Glutamatergic neuron (in vitro differentiated cells): Measurements from ENCODE around the gene PADI2. TPM values are rescaled to one million over a fixed set of nuclear protein-coding genes. Genes with fewer than 3 reads are reported as not detected.

ENCODE experiments used
- DNase-seq: peaks from one replicate; pipeline ENCODE4 v3.0.0; 2022
- H3K27ac Mint-ChIP-seq: one replicate; pipeline ENCODE4 v1.8.0; 2020; ENCODE audit warnings: mild to moderate bottlenecking, mixed read lengths, inconsistent platforms; ENCODE audit not compliant: unreplicated experiment
- H3K27me3 Mint-ChIP-seq: one replicate; pipeline ENCODE4 v1.8.0; 2020; ENCODE audit warnings: mild to moderate bottlenecking, moderate library complexity, mixed read lengths, inconsistent platforms; ENCODE audit not compliant: unreplicated experiment
- H3K36me3 Mint-ChIP-seq: one replicate; pipeline ENCODE4 v1.8.0; 2020; ENCODE audit warnings: mild to moderate bottlenecking, mixed read lengths, inconsistent platforms; ENCODE audit not compliant: unreplicated experiment
- H3K4me1 Mint-ChIP-seq: one replicate; pipeline ENCODE4 v1.8.0; 2020; ENCODE audit warnings: mild to moderate bottlenecking, low read depth, mixed read lengths, inconsistent platforms; ENCODE audit not compliant: unreplicated experiment
- H3K4me3 Mint-ChIP-seq: one replicate; pipeline ENCODE4 v1.8.0; 2020; ENCODE audit warnings: mild to moderate bottlenecking, mixed read lengths, inconsistent platforms; ENCODE audit not compliant: unreplicated experiment
- H3K9me3 Mint-ChIP-seq: one replicate; pipeline ENCODE4 v1.8.0; 2020; ENCODE audit warnings: mild to moderate bottlenecking, moderate library complexity, mixed read lengths, inconsistent platforms; ENCODE audit not compliant: unreplicated experiment
- total RNA-seq: library from RNA; stranded (reverse); fragmentation: NEBNext Ultra II Directional; extraction: Animal tissue kit (Norgen Biotek cat#: 25700); gene quantifications from one replicate; pipeline ENCODE4 v1.2.1, GENCODE V29; 2021; ENCODE audit not compliant: unreplicated experiment
- TF ChIP-seq, protein P1 (sequence below): fragments of 200-600 bp; sonication (generic); IDR thresholded peaks from one replicate; pipeline ENCODE4 v1.5.0; 2021; ENCODE audit not compliant: partially characterized antibody, unreplicated experiment

Gene PADI2
- total RNA-seq, 1 donor from 2014 or later = 0.74 TPM

DNA sequence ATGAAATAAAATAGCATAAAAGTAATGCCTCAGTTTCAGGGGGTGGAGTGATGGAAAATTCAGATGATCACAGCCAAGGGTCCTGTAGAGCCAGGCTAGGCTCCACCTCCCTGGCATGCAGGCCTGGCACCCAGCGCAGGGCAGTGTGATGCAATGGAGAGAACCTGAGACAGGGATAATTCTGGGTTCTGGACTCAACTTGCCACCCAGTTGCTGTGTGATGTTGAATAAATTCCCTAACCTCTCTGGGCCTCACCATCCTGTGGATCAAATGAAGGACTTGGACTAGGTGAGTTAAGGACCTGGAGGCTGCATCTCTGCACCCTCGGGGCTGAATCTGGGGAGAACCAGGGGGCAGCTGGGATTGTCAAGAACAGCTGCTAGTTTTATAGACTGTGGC is 17.0 kb downstream of the PADI2 start:
- Mint-ChIP-seq H3K27ac (no peak overlapping the region), H3K4me1 (peaks cover 12% of the 10 kb centered on the region), H3K27me3 (peaks cover 6% of the 10 kb centered on the region), H3K9me3 (no peaks in the 10 kb centered on the region), H3K4me3 (no peak overlapping the region), H3K36me3 (no peaks in the 10 kb centered on the region)
- no peak for DNase-seq
- TF ChIP-seq, protein P1, sequence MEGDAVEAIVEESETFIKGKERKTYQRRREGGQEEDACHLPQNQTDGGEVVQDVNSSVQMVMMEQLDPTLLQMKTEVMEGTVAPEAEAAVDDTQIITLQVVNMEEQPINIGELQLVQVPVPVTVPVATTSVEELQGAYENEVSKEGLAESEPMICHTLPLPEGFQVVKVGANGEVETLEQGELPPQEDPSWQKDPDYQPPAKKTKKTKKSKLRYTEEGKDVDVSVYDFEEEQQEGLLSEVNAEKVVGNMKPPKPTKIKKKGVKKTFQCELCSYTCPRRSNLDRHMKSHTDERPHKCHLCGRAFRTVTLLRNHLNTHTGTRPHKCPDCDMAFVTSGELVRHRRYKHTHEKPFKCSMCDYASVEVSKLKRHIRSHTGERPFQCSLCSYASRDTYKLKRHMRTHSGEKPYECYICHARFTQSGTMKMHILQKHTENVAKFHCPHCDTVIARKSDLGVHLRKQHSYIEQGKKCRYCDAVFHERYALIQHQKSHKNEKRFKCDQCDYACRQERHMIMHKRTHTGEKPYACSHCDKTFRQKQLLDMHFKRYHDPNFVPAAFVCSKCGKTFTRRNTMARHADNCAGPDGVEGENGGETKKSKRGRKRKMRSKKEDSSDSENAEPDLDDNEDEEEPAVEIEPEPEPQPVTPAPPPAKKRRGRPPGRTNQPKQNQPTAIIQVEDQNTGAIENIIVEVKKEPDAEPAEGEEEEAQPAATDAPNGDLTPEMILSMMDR = no peak

DNA sequence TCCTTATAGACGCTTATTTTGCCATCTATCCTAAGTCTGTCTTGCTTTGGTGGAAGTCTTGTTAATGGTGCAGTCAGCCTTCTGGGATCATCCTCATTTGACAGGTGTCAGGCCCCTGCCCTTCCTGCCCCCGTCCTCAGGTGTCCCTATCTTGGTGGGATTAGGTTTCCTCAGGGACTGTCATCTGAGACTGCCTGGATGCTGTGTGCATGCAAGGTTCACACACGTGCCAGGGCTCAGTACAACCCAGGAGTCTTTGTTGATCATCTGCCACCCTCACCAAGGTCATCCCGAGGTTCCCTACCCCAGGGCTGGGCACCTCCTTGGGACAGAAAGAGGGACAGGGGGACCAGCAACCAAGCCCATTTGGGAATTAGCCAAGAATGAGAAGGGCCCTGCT is 18.0 kb downstream of the PADI2 start:
- Mint-ChIP-seq H3K36me3 (no peaks in the 10 kb centered on the region), H3K9me3 (no peaks in the 10 kb centered on the region)
- TF ChIP-seq, protein P1 = no peak

DNA sequence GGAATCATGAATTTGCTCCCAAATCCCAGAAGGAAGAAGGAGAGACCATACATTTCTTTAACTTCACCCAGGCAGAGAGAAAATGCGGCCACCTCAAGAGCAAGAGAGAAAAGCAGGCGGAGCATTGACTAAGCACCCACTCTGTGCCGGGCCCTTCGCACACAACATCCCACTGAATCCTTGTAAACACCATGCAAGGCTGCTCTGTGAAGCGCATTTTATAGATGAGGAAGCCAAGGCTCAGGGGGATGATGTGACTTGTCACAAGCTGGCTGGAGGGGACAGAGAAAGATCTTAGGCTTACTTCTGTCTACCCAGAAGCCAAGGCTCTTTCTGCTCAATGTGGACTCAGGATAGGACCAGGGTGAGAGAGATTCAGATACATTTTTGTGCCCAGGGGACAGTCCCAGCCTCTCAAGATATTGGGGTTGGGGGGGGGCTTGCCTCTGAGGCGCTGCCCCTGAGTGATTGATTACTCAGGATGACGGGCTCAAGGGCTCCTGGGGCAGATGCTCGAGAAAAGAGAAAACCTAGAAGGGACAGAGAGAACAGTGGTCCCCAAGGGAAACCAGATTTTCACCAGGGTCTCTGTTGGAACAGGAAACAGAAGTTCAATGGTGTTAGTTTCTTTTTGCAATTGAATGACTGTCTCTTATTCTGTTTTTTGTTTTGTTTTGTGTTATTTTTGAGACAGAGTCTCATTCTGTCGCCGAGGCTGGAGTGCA is 19.5 kb downstream of the PADI2 start:
- H3K4me3 Mint-ChIP-seq = no peak overlapping the region
- H3K4me1 Mint-ChIP-seq = peaks cover 12% of the 10 kb centered on the region
- peaks cover 2% of the 10 kb centered on the region for H3K27me3 Mint-ChIP-seq
- no peaks in the 10 kb centered on the region for H3K36me3 Mint-ChIP-seq
- no peak overlapping the region for H3K27ac Mint-ChIP-seq
- TF ChIP-seq, protein P1 = no peak
- no peak for DNase-seq
- peaks cover 1% of the 10 kb centered on the region for H3K9me3 Mint-ChIP-seq

More for the DNA sequence above, 18.0 kb downstream of the PADI2 start:
- no peak for DNase-seq
- peaks cover 12% of the 10 kb centered on the region for H3K4me1 Mint-ChIP-seq
- H3K27ac Mint-ChIP-seq = no peak overlapping the region
- no peak overlapping the region for H3K4me3 Mint-ChIP-seq
- H3K27me3 Mint-ChIP-seq = peaks cover 2% of the 10 kb centered on the region

DNA sequence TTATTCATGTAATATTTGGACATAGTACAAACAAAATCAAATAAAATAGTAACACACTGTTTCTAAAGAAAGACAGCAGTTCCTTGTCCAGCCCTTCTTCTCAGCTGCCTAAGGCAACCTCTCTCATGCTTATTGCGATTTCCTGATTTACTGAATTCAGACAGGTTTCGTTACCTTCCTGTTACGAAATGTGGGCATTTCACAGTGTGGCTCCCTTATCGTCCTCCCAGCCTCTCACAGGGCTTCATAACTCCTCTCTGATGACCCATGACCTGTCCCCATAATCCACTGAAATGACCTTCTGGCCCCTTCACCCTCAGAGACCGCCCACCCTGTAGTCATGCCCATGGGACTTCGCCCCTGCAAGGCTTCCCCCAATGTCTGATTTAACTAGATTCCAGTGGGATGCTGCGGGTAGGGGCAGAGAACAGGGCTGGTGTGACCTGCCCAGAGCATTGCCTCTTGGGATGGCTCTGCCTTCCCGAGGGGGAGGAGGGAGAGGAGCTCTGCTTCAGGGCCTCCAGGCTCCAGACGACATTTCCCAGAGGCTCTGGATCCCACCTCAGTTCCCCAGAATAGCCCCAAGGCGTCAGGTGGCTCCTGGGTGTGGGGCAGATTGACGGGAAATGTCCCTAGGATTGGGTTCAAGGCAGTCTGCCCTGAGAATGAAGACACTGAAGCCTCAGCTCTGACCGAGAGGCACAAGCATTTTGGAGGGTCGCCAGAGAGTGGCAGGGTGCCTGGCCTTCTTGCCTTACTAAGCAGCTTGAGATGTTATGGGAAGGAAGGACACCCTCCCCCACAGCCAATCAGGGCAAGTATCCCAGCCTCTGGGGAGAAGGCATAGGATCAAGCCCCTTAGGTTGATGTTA is 20.6 kb downstream of the PADI2 start:
- TF ChIP-seq, protein P1 = no peak
- Mint-ChIP-seq H3K4me1 (peaks cover 12% of the 10 kb centered on the region), H3K36me3 (no peaks in the 10 kb centered on the region), H3K27ac (no peak overlapping the region), H3K27me3 (peaks cover 2% of the 10 kb centered on the region), H3K4me3 (no peak overlapping the region), H3K9me3 (peaks cover 1% of the 10 kb centered on the region)
- no peak for DNase-seq

DNA sequence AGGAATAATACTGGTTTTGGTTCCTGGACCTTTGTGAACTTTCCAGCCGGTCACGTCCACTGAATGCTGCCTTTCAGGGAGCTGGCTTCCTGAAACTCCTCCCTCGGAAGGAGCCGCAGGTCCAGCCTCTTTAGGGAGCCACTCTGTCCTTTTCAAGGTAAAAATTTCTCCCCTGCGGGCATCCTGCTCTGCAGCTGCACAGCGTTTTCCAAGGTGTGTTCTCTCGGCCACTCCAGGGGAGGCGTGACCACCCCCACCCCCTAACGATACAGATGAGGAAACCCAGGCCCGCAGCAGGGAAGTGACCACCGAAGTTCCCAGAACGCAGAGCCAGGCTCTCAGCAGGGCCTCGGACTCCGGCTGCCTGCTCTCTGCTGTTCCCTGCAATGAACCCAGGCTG is 21.5 kb downstream of the PADI2 start:
- Mint-ChIP-seq H3K27ac (no peak overlapping the region), H3K4me3 (no peak overlapping the region), H3K9me3 (peaks cover 1% of the 10 kb centered on the region), H3K36me3 (no peaks in the 10 kb centered on the region), H3K27me3 (peaks cover 1% of the 10 kb centered on the region), H3K4me1 (peaks cover 12% of the 10 kb centered on the region)
- DNase-seq = no peak
- TF ChIP-seq, protein P1 = no peak
